ENCODE data around the gene CDK14.
"Not testable (repeated sequence)": the region's sequence is repeated elsewhere in the genome, so short reads cannot be mapped to it uniquely, and the experiment has no call there.

Gene CDK14

DNA sequence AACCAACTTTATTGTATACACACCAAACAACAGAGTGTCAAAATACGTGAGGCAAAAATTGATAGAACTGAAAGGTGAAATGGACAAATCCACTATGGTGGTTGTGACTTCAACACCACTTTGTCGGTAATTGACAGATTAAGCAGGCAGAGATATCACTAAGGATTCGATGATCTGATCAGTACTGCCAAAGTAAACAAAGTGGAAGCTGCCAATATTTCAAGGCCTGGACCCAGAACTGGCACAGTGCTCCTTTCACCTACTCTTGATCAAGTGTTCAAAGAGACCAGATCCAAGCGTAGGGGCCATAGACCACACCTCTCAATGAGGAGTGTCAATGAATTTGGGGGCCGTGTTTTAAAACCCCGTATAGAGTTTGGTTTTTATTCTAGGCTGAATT, 167.0 kb downstream of the CDK14 start:
- DNase-seq, result no peak

DNA sequence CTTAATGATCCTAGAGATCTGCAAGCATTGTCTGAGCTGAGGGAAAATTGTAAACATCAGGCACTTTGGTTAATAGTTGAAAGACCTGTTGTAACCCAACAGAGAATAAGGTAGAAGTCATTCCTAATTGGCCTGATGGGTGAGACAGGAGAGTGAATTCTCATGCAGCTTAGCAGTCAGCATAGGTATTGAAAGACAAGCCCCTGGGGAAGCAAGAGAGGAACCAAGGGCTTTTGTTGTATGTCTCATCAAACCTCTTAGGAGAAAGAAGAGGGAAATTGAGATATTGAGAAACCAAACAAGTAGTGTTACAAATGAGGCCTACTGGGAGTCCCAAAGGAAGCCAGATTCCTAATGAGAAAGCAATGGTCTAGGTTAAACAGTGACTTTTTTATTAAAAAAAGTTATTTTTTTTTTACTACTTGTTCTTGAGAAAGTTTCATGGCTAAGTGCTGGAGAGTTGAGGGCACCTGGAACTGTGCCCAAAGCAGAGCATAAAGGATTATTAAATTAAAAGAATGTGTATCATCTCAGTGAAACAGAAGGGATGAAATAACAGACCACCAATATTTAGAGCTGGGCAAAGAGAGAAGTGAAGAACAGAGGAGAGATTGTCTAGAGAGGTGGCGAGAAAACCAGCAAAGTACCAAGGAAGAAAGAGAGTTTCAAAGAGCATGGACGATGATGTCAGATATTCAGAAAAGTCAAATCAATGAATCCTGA, 168.9 kb downstream of the CDK14 start:
- no peak for DNase-seq

DNA sequence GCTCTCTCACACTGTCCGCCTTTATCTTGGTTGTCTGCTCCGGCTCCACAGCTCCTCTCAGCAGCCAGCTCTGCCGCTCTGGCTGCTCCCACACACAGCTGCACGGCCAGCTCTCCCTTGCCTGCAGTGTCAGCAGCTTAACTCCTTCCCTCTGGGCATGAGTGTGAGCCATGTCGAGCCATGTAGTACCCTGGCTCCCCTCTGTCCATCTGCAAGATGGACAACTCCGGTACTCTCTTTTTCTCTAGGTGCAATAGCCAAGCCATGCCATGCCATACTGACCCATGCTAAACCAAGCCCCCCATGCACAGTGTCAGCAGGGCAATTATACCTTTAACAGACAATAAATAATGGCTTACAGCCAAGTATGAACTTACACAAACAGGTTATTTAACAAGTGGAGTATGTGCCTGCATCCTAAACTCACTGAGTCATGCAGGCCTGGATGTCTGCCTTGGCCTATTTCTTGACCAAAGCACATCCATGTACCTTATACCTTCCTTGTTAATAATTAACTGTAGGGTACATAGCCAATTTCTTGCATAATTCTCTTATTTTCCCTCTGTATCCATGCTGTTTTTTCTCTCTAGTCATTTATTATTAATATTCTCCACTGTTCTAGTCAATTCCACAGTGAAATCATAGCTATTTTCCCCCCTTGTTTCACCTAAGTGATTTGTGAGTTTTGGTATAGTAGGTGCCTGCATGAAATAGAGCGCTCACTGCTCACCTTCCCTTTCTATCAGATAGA, 170.9 kb downstream of the CDK14 start:
- DNase-seq, result no peak

DNA sequence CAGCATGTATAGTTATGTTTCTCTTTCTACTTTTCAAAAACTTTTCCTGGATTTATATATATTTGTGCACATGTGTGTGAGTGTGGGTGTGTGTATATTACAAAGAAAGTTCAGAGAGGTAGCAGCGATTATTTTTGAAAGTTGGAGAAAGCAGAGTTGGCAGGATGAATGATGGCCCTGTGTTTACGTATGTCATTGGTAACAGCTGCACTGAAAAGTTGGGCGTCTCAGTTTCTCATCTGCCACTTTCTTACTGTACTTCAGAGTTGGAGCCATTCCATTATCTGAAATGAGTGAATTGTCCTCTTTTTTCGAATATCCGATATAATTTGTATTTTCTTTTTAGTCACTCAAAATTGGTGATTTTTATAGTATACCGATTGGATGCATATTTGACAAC, 172.2 kb downstream of the CDK14 start:
- no peak for DNase-seq

DNA sequence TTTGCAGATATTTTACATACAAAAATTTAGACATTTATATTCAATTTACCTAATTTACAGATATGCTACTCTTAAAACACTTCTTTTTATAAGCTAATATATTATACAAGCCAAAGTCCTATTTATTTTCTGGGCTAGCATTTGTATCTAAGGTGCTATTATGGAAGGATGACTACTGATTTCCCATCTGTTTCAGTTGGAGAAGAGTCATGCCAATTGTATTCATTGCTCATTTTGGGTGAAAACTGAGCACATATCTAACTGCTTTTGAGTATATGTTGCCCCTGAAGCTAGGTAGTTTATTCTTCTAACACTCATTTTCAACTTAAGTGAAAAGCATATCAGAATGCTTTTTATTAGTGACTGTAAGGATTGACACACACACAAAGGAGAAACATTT, 172.9 kb downstream of the CDK14 start:
- no peak for DNase-seq

DNA sequence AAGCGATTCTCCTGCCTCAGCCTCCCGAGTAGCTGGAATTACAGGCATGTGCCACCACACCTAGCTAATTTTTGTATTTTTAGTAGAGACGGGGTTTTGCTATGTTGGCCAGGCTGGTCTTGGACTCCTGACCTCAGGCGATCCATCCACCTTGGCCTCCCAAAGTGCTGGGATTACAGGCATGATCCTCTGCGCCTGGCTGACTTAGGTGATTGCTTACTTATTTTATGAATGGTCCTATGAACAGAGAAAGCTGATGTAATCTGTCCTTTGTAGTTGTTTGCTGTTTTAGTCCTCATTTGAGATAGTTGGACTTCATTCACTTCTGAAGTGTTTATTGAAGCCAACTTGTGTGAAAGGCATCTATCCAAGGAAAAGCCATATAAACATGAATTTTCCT, 173.4 kb downstream of the CDK14 start:
- DNase-seq, result not testable (repeated sequence)

DNA sequence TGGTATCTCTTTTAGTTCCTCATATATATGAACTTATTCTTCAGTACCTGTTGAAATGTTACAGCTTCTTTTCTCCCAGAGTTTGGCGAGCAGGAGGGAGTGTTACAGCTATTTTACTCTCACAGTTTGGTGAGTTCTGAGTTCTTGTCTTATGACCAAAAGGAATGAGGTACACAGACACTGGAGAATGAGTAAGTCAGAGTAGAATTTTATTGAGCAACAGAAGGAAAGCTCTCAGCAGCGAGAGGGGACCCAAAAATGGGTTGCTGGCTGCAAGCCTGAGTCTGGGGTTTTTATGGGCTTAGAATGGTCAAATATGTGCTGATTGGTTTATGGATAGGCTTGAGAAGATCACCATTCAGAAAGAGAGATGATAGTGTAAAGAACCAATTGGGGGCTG, 175.2 kb downstream of the CDK14 start:
- no peak for DNase-seq

DNA sequence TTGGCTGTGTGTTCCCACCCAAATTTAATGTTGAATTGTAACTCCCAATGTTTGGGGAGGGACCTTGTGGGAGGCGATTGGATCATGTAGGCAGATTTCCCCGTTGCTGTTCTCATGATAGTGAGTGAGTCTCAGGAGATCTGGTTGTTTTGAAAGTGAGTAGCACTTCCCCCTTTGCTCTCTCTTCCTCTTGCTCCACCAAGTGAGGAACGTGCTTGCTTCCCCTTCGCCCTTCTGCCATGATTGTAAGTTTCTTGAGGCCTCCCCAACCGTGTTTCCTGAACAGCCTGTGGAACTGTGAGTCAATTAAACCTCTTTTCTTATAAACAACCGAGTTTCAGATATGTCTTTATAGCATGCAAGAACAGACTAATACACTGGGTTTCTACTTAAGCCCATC, 176.3 kb downstream of the CDK14 start:
- no peak for DNase-seq

DNA sequence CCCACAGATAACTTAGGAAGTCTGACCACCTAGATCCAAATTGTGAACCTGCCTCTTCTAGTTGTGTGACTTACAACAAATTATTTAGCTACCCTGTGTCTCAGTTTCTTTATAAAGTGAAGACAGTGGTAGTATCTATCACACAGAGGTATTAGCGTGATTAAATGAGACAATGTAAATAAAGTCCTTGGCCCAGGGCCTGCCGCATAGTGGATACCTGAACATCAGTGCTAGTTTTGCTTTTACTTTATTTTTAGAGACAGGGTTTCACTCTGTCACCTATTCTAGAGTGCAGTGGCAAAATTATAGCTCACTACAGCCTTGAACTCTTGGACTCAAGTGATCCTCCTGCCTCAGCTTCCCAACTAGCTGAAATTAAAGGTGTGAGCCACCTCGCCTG, 177.1 kb downstream of the CDK14 start:
- DNase-seq, result no peak

DNA sequence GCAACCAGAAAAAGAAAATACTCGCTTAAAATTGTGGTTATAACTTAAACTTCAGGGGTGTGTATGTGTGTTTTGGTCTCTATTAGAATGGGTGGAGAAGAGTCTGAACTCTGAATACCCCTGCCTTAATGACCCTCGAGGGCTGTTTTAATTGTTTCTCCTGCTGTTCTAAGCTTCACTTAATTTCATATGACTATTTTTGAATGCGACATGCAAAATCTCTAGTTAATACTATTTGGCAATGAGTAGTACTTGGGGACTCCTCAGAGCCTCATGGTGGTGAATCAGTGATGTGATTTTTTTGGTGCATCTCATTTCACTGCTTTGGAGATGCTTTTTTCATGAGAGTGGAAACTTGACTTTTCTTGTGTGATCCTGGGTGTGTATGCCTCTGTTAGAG, 178.6 kb downstream of the CDK14 start:
- no peak for DNase-seq

DNA sequence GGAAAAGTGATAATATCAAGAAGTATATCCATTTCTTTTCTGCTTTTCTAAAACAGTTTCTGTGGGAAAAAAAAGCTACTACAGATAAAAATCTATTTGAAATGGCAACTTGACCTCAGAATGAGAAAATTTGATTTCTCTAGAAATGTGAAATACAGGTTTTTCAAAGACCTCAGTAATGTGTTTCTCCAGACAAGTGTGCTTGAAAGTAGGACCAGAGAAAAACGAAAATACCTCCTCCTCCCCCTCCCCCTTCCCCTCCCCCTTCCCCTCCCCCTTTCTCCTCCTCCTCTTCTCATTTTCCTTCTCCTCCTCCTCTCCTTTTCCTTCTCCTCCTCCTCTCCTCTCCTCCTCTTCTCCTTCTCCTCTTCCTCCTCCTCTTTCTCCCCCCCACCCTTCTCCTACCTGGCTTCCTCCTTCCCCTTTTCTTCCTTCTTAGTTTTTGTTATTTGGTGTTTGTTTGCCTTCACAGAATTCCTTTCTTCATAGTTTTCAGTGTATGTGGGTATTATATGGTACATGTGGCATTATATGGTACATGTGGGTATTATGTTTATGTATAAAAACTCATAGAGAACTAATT, 179.4 kb downstream of the CDK14 start:
- no peak for DNase-seq

DNA sequence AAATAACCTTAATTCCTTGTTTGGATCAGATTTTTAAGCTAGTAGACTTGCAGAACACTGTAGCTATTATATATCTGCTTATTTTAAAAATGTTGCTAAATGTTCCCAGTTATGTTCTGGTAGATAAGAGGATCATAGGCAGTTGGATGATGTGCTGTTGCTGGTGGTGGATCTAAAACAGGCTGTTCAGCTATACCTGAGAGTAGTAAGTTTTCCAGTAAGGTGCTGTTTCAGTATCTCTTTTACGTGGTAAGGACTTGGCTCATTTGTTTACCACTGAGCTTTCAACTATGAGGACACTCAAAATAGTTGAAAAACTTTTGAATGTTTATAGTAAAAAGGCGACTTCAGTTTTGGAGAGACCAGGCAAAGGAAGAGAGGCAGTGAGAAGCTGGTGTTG, 180.9 kb downstream of the CDK14 start:
- DNase-seq, result no peak

DNA sequence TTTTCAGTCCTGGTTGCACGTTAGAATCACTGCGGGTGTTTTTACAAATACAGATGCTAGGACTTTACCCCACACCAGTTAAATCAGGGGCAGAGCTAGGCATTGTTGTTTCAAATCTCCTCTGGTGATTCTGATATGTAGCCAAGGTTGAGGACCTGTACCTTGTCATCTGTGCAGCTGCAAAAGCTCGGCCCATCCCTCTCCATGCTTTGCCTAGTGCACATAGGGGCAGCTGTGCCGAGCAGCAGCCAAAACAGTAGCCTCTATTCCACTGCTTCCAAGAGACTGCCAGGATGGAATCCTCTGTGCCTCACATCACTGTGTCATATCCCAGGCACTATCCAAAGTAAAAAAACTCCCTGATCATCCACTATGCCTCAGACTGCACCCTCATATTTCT, 181.3 kb downstream of the CDK14 start:
- DNase-seq, result no peak

DNA sequence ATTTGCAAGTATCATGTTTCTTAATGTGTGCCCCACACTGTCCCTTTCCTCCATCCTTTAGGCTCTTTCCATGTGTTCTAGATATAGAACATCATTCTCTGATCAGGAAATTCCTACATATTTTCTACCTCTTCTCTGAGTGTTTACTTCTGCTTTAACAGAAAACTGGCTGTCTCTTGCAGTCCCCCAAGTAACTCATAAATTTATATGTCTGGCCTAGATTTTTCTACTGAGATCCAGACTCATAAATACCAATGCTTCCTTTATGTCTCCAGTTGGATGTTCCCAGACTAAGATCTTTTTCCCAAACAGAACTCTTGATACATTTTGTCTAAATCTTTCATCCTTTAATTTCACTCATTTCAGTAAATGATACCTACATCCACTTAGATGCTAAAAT, 181.8 kb downstream of the CDK14 start:
- no peak for DNase-seq

DNA sequence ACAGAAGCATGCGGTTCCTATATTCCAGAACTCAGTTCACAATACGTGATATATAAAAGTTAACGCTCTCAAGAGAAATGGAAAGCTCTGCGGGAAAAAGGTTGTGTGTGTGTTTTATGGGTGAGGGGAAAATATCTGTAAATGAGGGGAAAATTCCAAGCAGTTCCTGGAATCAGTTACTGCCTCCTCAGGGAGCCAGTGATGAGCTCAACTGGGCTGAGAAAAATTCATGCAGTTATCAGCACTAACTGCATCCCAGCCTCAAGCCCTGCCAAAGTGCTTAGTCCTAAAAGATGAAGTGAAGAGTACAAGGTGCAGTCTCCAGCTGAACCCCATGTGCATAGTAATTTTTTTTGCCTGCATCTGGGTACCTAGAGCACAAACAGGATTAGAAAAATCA, 191.9 kb downstream of the CDK14 start:
- DNase-seq, result no peak

DNA sequence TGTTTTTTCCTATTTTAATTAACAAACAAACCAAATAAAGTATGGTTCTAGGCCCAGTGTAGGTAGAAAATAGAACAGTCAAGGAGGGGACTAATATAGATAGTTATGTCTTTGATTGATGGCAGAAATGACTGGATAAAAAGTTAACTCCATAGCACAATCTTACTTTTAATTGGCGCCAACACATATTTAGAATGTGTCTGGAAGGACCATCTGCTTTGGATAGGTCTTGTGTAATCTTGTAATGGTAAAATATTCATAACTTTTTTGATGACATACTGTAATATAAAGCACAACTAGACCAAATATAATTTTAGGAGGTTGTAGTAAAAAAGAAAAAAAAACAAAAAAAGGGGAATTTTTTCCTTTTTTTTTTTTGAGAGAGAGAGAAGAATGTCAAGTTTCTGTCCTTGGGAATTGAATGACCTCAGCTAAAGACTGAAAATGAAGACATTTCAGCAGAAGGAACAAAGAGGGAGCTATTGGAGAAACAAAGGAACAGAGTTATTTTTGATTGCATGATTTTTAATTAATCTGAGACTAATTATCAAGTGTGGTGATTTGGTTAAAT, 193.7 kb downstream of the CDK14 start:
- no peak for DNase-seq

DNA sequence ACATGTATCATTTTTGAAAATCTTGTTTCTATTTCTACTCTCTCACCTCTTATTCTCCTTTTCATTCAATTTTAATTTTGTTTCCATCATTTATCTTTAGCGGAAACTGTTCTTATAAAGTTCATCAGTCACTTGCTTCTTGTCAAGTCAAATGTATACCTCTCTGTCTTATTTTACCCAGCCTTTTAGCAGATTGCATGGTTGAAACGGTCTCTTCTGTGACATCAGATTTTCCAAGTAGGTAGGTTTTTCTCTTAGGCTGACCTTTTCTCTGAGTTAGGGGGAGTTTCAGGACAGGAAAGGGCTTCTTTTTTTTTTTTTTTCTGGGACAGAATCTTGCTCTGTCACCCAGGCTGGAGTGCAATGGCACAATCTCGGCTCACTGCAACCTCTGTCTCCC, 195.5 kb downstream of the CDK14 start:
- DNase-seq, result no peak

DNA sequence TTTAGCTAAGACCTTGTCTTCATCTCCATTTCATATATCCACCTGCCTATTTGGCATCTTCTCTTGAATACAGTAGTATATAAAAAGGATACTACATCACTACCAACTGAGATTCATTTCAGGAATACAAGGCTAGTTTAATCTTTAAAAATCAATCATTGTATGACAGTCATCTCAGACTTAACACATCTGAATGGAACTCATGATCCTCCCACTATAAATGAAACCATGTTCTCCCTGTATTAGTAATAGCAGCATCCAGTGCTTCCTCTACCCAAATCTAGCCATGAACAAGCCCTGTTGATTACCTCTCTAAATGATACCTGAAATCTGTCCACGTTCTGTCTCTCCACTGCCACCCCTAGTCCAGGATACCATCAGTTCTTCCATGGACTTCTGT, 196.2 kb downstream of the CDK14 start:
- DNase-seq, result no peak

DNA sequence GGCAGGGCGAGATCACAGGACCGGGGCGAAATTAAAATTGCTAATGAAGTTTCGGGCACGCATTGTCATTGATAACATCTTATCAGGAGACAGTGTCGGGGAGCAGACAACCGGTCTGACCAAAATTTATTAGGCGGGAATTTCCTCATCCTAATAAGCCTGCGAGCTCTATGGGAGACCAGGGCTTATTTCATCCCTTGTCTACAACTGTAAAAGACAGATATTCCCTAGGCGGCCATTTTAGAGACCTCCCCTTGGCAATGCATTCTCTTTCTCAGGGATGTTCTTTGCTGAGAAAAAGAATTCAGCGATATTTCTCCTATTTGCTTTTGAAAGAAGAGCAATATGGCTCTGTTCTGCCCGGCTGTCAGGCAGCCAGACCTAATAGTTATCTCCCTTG, 198.1 kb downstream of the CDK14 start:
- not testable (repeated sequence) for DNase-seq

DNA sequence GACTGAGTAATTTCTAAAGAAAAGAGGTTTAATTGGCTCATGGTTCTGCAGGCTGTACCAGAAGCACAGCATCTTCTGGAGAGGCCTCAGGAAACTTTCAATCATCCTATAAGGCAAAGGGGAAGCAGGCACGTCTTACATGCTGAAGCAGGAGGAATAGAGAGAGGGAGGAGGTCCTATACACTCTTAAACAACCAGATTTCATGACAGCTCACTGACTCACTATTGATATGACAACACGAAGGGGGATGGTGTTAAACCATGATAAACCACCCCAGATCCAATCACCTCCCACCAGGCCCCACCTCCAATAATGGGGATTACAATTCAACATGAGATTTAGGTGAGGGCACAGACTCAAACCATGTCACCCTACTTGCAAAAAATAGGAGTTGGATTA, 201.5 kb downstream of the CDK14 start:
- DNase-seq, result no peak

DNA sequence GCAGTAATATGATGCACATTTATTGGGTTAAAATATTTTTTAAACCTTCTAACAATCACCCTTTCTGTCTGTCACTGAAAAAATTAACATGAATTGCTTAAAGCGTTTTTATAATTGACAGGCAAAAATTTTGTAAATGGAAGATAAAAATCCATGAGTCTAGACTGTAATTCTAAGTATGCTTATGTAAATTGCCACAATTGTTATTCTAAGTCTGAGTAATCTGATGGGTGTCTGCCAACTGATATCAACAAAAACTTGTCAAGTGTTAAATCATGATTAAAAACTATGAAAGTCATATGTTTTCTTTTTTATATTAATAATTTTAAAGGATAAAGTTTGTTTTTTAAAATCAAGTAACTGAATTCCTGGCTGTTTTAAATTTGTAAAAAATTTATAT, 208.2 kb downstream of the CDK14 start:
- no peak for DNase-seq

DNA sequence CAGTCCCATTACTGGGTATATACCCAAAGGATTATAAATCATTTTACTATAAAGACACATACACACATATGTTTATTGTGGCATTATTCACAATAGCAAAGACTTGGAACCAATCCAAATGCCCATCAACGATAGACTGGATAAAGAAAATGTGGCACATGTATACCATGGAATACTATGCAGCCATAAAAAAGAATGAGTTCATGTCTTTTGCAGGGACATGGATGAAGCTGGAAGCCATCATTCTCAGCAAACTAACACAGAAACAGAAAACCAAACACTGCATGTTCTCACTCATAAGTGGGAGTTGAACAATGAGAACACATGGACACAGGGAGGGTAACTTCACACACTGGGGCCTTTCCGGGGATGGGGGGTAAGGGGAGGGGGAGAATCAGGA, 219.4 kb downstream of the CDK14 start:
- DNase-seq, result not testable (repeated sequence)

DNA sequence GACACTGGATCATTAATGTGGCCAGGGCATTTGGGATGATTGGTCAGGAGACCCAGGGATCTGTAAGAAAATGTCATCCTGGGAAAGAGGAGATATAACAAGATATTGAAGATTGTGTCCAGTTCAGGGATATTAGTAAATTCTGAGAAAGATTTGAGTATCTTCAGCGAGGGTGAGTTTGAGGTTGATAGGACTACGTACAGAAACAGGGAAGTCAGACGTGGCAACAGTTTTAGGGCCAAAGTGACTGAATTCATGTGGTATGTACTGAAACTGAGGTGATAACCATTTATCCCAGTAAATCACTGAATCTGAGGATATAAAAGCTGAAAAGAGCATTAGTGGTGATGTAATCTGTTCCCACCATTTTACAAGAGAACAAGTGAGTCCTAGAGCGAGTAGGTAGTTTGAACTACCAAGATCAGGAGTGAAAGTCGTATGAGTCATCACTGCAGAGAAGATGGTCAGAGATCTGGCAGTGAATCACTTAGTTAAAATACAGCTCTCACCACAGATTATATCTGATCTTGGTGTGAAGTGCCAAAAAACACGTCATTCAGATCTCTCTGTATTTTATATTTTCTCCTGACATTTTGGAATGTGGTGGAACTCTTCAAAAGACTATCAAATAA, 220.5 kb downstream of the CDK14 start:
- no peak for DNase-seq

DNA sequence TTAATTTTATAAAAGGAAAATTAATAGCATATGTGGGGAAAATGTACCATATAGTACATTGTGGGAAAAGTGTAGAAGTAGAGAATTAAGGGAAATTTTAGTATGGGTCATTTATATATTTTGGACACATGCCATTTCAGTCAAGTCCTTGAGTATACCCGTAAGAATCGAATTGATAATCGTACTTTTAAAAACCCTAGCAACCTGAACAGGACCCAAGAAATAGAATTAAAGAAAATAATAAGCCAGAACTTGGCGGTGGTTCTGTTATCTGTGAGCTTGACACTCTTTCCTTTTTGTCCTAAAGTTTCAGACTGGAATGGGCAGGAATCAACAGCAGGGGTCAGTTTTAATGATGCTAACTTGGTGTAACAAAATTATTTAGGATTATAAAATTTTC, 221.0 kb downstream of the CDK14 start:
- no peak for DNase-seq
